HG02642 (cell line): ENCODE measurements around the gene FAM221A.
"Not testable (repeated sequence)": the region's sequence is repeated elsewhere in the genome, so short reads cannot be mapped to it uniquely, and the experiment has no call there.

Experiments
- ATAC-seq: cut with Tn5 transposase; IDR thresholded peaks from one replicate; pipeline ENCODE4 v1.9.1; 2021; ENCODE audit warnings: mild to moderate bottlenecking; ENCODE audit not compliant: unreplicated experiment, poor library complexity

Gene FAM221A, protein sequence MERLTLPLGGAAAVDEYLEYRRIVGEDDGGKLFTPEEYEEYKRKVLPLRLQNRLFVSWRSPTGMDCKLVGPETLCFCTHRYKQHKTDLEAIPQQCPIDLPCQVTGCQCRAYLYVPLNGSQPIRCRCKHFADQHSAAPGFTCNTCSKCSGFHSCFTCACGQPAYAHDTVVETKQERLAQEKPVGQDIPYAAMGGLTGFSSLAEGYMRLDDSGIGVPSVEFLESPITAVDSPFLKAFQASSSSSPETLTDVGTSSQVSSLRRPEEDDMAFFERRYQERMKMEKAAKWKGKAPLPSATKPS

DNA sequence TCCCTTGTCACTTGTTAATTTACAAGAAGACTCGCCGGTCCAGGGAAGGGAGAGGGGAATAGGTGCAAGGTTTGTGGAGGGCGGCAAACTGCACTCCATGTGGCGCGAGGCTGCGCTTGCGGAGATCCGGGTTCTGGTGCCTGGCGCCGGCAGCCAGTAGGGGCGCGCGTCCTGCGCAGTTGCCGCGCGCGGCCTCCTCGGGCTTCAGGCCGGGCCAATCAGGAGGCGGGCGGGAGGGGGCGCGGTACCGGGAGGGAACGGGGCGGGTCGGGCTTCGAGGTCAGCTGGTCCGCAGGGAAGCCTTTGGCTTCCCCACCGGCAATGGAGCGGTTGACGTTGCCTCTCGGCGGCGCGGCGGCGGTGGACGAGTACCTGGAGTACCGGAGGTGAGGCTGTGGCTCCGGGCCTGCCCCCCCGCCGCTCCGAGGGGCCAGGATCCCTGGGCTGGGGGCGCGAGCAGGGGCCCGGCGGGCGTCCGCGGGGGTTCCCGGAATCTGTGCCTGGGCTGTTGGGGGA, at the start of gene FAM221A:
TSS of gene FAM221A (plus strand) at position 302 of the 516 bp plus-strand sequence. CDS start at position 322, 20 bp downstream.
- ATAC-seq, result peak; percentile 97

DNA sequence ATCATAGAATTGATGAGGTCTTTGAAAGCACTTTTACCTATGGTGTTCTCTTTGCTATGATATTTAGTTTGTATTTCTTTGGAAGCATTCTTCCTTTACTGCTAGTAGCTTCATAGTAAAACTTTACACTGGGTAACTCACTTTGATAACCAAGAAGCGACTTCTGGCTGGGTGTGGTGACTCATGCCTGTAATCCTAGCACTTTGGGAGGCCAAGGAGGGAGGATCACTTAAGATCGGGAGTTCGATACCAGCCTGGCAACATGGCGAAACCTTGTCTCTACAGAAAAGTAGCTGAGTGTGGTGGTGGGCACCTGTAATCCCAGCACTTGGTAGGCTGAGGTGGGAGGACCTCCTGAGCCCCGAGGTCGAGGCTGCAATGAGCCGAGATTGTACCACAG, 46.6 kb upstream of the FAM221A start:
- no peak for ATAC-seq

DNA sequence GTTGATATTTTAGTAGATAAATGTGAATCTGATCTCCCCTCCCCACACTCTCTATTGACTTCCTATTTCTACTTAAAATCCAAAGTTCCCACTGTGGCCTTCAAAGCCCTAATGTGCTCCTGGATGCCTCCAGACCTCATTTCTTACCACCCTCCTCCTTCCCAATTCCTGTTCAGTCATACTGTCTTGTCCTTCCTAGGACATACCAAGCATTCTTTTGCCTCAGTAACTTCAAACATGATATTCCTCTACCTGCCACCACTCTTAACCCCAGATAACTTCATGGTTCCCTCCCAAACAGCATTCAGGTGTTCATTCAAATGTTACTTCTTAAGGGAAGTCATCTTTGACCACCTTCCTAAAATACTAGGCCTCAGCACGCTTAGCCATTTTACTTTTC, 34.2 kb upstream of the FAM221A start:
- ATAC-seq, result no peak

DNA sequence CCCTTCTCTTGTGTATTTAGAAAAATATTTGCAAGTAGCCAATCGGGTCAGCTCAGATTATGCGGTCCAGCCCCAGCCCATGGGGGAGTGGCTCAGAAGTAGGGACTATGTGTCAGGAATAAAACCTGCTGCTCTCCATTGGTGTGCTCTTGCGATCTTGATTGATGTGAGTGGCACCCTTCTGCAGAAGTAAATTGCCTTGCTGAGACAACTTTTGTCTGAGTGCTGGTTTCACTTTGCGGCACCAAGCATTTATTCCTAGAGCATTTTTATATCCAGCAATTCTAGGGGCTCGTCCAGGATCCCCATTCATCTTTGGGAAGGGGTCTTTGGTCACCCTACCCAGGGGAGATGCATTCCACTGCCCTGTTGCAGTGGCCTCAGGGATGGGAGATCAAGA, 26.1 kb upstream of the FAM221A start:
- ATAC-seq, result no peak

DNA sequence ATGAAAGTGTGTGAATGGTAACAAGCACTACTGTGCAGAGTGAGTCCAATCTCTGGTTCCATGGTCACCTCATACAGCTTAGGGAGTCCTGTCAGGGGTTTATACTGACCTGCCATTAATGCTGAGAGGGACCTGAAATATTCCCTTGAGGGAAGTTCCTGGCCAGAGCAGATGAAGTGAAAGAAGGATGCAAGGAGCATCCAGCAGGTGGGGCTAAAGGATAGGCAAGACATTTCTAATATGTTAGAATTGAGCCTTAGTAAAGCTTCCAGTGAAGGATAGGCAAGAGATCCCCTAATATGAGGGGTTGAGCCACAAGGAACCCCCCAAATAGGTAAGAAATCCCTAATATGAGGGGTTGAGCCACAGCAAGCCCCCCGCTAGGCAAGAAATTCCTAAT, 25.5 kb upstream of the FAM221A start:
- no peak for ATAC-seq

DNA sequence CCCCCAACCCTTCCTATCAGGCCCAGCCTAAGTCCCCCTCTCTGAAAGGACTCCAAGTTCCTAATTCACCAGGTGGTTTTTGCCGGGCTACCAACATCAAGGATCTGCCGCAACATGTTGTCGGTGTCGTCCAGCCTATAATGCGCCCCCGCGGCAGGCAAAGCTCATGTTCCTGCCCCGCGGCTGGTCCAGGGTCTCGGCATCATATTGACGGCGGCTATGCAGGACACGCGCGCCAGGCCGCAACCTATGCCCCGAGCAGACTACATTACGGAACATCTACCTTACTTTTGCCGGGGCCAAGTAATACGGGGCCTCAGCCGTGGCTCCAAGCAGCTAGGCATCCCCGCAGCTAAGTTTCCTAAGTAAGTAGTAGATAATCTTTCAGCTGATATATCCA, 24.6 kb upstream of the FAM221A start:
- no peak for ATAC-seq

DNA sequence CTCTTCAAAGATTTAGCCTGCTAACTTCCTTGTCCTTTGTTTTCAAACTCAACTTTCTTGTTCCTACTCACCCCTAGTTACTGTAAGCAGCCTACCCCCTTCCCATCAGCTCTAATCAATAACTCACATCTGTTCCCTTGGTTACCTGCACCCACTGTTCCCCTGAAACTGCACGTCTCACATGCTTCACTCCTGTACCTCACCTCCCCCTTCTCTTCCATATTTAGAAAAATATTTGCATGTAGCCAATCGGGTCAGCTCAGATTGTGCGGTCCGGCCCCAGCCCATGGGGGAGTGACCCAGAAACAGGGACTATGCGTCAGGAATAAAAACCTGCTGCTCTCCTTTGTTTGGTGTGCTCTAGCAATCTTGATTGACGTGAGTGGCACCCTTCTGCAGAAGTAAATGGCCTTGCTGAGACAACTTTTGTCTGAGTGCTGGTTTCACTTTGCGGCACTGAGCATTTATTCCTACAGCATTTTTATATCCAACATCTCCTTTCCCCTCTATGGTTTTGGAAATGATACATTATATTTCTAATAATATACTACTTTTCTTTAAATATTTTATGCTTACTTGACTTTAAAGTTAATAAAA, 21.1 kb upstream of the FAM221A start:
- no peak for ATAC-seq

DNA sequence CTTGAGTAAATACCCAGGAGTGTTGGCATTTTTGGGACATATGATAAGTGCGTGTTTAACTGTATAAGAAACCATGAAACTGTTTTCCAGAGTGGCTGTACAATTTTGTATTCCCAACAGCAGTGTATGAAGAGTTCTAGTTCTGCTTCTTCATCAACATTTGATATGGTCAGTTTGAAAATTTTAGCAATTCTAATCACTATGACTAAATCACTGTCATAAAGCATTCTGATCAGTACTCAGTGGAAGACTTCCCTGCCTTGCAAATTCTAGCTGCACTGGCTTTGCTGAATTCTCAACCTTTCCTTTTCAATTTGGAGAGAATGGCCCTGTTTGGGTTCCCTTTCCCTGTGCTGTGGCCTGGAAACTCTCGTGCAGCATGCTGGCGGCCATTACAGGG, 18.6 kb upstream of the FAM221A start:
- no peak for ATAC-seq

DNA sequence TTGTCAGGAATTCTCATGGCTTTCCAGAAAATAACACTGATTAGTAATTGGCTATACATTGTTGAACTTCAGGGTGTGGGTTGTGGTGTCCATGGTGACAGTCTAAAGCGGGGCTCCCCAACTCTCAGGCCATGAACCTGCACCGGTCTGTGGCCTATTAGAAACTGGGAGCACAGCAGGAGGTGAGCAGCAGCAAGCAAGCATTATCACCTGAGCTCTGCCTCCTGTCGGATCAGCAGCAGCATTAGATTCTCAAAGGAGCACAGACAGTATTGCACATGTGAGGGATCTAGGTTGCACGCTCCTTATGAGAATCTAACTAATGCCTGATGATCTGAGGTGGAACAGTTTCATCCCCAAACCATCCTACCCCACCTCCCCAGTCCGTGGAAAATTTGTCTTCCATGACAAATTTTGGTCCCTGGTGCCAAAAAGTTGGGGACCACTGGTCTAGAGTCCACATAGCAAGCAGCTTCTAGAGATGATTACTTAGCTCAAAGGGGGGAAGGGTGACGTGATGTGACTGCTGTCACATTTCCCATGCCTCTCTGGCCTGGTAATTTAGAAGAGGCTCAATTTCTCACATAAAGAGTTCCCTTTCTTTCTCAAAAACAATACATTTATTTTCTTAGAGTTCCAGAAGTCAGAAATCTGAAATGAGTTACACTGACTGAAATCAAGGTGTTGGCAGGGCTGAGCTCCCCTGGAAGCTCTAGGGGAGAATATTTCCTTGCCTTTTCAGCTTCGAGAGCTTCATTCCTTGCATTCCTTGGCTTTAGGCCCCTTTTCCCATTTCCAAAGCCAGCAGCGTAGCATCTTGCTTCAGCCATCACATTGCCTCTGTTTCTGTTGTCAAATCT, 17.6 kb upstream of the FAM221A start:
- ATAC-seq, result no peak

DNA sequence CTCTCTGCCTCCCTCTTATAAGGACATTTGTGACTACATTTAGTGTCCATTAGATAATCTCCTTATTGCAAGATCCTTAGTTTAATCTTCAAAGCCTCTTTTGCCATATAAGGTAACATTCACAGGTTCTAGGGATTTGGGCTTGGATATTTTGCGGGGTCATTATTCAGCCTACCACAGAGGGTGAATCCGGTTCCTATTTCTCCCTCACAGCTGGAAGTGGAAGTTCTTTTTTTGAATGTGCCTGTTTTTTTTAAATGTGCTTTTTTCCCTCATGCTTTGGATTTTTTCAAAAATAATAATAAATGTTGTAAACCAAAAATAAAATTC, 17.1 kb upstream of the FAM221A start:
- ATAC-seq, result no peak

DNA sequence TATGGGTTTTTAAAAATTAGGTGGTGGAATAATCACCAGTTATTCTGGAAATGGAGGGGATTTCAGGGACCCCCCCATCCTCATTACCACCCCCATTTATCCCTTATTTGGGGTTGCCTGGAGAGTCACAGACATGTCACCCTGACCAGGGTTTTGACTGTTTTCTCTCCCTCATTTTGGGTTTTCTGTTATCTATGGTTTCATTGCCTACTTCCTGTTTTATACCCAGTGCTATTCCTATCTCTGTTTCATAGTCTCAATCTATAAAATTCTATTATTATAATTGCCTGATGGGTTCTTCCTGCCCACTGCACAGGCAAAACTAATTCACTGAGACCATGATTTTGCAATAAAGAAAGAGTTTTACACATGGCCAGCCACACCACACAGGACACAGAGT, 15.9 kb upstream of the FAM221A start:
- no peak for ATAC-seq

DNA sequence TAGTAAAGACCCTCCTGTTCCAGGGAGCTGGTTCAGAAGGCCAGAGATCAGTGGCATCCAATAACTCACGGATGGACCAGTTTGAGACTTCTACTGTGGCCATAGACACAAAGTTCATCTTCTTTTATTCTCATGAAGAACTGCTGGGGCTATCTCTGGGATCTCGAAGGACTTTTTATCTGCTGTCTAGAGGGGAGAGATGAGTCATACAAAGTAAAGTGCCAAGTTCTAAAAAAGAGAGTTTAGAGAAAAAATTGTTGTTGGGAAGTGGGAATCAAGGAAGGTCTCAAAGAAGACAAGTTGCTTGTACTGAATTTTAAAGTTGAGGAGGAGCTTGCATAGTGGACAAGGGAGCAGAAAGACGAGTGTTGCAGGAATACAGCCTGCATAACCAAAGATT, 8.0 kb upstream of the FAM221A start:
- ATAC-seq, result no peak

DNA sequence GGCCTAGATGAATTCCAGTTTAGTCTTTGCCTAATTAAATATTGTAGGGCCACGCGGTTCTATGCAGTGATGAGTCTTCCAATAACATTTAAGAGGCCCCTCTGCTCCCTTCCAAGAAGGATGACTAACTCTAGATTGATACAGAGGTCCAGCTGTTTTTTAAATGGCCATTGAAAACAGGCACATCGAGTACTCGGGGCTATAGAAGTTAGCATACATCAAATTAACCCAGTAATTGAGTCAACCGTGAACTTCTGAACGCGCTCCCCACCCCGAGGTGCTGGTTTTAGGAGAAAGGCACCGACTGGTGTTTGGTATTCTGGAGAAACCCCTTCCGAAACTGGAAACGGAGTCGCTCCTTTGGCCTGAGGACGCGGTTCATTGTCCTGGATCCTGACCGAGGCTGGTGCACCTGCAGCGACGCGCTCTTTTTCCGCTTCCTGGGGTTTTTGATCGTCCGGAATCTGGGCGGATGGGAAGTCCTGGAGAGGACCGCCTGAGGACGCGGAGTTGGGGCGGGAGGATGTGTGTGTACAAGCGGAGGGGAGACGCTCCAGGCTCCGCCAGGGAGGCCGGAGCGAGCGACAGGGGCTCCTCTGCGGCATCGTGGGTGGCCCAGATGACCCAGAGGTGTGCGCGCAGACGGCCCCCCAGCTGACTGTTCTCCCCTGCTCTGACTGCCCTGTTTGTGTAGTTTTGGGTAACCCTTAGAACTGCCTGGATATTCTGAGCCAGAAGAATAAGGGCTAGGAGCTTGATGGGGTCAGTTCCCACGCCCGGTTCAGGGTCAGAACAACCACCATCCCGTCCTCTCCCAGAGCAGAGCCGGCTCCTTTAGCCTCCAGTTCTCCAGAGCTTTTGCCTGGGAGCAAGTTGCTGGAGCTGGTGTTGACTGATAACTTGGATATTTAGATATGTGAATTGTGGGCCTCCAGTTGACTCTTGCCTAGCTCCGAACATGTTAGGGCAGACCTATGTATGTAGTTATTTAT, 711 bp downstream of the FAM221A start:
- ATAC-seq, result peak; percentile 42

DNA sequence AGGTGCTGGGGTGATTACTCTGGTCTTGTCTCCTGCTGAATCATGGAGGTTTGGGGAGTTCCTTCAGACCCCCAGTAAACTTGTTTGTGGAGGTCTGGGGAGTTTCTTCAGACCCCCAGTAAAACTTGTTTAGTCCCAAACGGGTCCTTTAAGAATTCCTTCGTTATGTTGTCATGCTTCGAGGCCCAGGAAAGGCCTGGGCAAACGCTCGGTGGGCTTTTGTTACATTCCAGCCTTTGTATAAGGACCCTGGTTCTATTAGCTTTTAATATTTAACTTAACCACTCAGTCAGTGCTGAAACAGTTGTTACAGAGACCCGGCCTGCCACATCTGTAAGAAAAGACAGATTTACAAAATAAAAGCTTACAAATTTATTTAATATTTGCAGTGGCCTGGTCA, 4.0 kb downstream of the FAM221A start:
- not testable (repeated sequence) for ATAC-seq

DNA sequence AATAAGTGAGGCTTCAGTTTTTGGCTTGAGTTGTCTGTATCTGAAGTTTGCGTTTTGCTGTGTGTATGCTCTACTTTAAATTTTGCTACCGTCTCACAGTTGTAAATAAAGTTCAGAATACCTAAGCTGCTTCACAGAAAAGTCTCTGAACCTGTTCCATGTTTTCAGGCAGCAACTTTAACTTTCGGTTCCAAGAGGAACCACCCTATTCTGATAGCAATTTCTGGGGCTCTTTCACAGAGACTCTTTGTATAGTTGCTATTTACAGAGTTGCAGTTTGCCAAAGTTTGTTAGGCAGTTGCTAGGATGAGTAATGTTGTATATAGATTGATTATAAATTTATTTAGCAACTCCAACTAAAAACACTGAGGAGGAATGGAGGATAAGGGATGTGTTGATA, 5.7 kb downstream of the FAM221A start:
- no peak for ATAC-seq

DNA sequence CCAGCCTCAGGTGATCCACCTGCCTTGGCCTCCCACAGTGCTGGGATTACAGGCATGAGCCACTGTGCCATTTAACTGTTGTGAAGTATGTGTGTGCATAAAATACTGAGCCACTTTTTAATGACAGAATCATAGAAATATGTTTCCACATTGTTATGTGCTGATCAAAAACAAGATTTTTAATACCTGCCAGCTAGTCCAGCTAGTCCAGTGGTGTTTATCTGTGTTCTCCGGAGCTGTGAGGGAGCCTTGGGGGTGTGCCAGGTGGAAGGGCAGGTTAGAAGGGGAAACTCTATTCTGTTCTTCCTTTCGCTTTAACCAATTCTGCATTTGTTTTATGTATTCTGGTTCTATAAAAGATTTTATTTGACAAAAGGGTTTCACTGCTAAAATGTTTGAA, 7.0 kb downstream of the FAM221A start:
- ATAC-seq, result no peak

DNA sequence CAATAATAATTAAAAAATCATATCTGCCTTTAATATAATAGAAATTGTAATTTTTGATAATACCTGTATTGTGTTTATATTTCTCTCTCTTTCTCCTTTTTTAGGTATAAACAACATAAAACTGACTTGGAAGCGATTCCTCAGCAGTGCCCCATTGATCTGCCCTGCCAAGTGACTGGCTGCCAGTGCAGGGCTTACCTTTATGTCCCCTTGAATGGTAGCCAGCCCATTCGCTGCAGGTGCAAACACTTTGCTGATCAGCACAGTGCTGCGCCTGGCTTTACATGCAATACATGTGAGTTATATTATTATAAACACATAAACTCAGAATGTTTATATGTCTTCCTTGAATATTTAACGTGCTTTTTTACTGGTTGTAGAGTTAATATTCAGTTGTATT, 9.2 kb downstream of the FAM221A start:
- ATAC-seq, result no peak

DNA sequence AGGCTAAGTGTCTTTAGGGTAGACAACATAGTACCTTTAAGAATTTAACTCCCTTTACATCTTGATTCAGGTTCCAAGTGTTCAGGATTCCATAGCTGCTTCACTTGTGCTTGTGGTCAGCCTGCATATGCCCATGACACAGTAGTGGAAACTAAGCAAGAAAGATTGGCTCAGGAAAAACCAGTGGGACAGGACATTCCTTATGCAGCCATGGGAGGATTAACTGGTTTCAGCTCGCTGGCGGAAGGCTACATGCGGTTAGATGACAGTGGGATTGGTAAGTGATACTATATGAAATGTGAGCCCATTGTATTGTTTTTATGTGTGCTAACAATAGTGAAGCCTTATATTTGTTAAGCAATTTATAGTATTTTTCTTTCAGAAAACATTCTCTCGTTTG, 11.3 kb downstream of the FAM221A start:
- ATAC-seq, result no peak

DNA sequence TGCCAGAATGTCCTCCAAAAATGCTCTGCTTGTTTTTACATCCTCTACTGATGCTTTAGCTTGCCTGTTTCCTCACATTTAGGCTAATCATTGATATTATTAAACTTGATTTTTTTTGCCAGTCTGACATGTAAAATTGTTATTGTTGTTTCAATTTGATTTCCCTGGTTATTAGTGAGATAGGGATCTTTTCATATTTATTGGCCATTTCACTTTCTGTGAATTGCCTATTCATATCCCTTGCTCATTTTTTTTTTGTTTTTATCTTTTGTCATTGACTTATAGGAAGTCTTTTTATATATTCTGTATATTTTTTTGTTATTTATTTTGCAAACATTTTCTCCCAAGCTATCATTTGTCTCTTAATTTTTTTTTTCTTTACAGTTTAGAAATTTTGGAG, 13.2 kb downstream of the FAM221A start:
- ATAC-seq, result no peak

DNA sequence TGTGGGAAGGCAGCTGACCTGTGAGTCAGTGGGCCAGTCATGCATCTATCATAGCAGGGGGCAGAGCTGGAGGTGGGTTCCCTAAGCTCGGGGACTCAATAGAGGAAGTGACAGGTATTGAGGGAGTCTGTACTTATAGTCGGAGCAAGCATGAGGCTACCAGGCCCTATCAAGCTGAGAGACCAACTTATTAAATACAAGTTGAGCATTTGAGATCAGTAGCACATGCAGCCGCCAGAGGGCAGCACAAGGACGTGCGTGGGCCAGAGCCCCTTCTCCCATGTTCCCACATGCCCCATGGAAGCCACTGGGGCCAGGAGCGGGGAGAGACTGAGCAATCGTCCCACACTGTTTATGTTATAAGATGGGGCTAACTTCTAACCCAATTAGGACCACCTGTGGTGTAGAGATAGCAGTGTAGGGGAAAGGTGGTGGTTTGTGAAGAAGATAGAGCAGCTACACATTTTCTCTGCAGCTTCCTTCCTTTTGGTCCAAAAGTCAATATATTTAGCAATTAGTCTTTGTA, 17.0 kb downstream of the FAM221A start:
- ATAC-seq, result peak; percentile 74
